OCI-LY3 (cell line): ENCODE data around the gene MTOR.
"Not testable (repeated sequence)": the region's sequence is repeated elsewhere in the genome, so short reads cannot be mapped to it uniquely, and the experiment has no call there.

ENCODE experiments used
- H2AFZ ChIP-seq: fragments of 200-600, 300-600 bp; shearing (Covaris generic); 2 replicates; pipeline ENCODE4 v1.6.0; 2014; ENCODE audit warnings: antibody characterized with exemption, low read depth, low read length
- H3K27ac ChIP-seq: fragments of 200-600, 300-600 bp; sonication (generic); 2 replicates; pipeline ENCODE4 v1.5.1; 2014; ENCODE audit warnings: mild to moderate bottlenecking, low read length, moderate library complexity, mixed read lengths
- H3K27me3 ChIP-seq: fragments of 200-600, 300-600 bp; sonication (generic); 2 replicates; pipeline ENCODE4 v1.6.1; 2014; ENCODE audit warnings: low read depth, low read length, mixed read lengths
- H3K36me3 ChIP-seq: fragments of 200-600, 300-600 bp; sonication (generic); replicated peaks from 2 replicates; pipeline ENCODE3; 2014; ENCODE audit warnings: low read depth, low read length, mixed read lengths
- H3K4me1 ChIP-seq: fragments of 300-600, 200-600 bp; sonication (generic); 2 replicates; pipeline ENCODE4 v1.6.1; 2014; ENCODE audit warnings: low read length, mixed read lengths
- H3K4me2 ChIP-seq: fragments of 200-600, 300-600 bp; sonication (generic); 2 replicates; pipeline ENCODE4 v1.6.1; 2014; ENCODE audit warnings: low read length, mixed read lengths
- H3K4me3 ChIP-seq: fragments of 300-600, 200-600 bp; sonication (generic); 2 replicates; pipeline ENCODE4 v1.5.1; 2014; ENCODE audit warnings: antibody characterized with exemption, mild to moderate bottlenecking, low read length, moderate library complexity
- H3K79me2 ChIP-seq: fragments of 300-600, 200-600 bp; shearing (Covaris generic); 2 replicates; pipeline ENCODE4 v1.6.1; 2014; ENCODE audit warnings: mild to moderate bottlenecking, low read length, mixed read lengths
- H3K9ac ChIP-seq: fragments of 300-600, 200-600 bp; shearing (Covaris generic); 2 replicates; pipeline ENCODE4 v1.6.0; 2014; ENCODE audit warnings: mild to moderate bottlenecking, low read length, moderate library complexity
- H3K9me3 ChIP-seq: fragments of 200-600, 300-600 bp; shearing (Covaris generic); 2 replicates; pipeline ENCODE4 v1.6.1; 2014; ENCODE audit warnings: low read length, mixed read lengths; ENCODE audit not compliant: insufficient read depth
- H4K20me1 ChIP-seq: fragments of 200-600, 300-600 bp; sonication (generic); 2 replicates; pipeline ENCODE4 v1.6.1; 2016; ENCODE audit warnings: low read length, mixed read lengths; ENCODE audit not compliant: insufficient read depth
- EZH2phosphoT487 ChIP-seq: fragments of 200-600 bp; shearing (Covaris generic); IDR thresholded peaks from 2 replicates; pipeline ENCODE4 v1.6.1; 2018; ENCODE audit warnings: antibody characterized with exemption, mixed run types, low read depth
- TF ChIP-seq, protein P1 (sequence below): fragments of 200-600, 300-600 bp; sonication (generic); IDR thresholded peaks from 2 replicates; pipeline ENCODE4 v1.5.1; 2014; ENCODE audit warnings: antibody characterized with exemption, low read length, low read depth

MTOR gene

DNA sequence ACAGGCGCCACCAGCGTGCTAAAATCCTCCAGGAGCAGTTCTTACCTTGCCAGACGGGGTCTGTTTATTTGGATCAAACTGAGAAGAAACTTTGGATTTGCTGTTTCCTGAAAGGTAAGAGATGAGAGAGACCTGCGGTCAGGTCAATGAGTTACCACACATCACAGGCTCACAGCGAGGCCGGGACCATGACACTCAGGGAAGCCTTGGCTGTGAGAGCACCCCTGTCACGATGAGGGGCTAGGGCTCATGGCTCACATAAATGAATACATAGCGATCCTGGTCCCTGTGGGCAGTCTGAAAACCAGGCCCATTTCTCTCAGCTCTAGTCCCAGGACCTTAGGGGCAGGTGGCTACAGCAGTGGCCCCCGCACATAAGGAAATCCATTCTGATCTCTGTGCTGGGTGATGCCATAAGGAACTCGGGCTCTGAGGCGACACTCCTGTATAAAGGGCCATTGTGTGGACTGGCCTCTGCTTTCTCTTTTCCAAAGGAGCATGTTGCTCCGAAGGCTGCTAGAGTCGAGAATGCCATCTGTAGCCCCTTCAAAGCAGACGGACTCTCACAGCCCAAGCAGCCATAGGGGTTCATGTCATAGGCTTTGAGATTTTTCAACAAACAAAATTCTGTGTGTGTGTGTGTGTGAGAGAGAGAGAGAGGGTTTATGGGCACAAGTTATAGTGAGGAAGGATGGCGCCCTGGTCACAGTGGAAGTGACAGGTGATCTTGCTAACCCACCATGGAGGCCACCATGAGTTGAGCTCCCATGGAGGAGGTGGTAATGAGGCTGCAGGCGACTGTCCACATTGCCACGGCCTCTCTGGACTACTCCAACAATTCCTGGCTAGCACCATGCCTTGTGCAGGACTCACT lies 193.5 kb downstream of the MTOR start:
- Histone ChIP-seq H3K79me2 (no peaks in the 10 kb centered on the region), H4K20me1 (peaks cover 24% of the 10 kb centered on the region), H3K9ac (no peak overlapping the region), H3K4me2 (no peak overlapping the region), H3K4me1 (peaks cover 21% of the 10 kb centered on the region), H3K36me3 (peaks cover 48% of the 10 kb centered on the region), H3K9me3 (no peaks in the 10 kb centered on the region), H3K27me3 (no peaks in the 10 kb centered on the region), H3K4me3 (no peak overlapping the region), H3K27ac (no peak overlapping the region), H2AFZ (no peak overlapping the region)
- no peak for TF ChIP-seq EZH2phosphoT487
- TF ChIP-seq, protein P1, sequence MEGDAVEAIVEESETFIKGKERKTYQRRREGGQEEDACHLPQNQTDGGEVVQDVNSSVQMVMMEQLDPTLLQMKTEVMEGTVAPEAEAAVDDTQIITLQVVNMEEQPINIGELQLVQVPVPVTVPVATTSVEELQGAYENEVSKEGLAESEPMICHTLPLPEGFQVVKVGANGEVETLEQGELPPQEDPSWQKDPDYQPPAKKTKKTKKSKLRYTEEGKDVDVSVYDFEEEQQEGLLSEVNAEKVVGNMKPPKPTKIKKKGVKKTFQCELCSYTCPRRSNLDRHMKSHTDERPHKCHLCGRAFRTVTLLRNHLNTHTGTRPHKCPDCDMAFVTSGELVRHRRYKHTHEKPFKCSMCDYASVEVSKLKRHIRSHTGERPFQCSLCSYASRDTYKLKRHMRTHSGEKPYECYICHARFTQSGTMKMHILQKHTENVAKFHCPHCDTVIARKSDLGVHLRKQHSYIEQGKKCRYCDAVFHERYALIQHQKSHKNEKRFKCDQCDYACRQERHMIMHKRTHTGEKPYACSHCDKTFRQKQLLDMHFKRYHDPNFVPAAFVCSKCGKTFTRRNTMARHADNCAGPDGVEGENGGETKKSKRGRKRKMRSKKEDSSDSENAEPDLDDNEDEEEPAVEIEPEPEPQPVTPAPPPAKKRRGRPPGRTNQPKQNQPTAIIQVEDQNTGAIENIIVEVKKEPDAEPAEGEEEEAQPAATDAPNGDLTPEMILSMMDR = no peak

DNA sequence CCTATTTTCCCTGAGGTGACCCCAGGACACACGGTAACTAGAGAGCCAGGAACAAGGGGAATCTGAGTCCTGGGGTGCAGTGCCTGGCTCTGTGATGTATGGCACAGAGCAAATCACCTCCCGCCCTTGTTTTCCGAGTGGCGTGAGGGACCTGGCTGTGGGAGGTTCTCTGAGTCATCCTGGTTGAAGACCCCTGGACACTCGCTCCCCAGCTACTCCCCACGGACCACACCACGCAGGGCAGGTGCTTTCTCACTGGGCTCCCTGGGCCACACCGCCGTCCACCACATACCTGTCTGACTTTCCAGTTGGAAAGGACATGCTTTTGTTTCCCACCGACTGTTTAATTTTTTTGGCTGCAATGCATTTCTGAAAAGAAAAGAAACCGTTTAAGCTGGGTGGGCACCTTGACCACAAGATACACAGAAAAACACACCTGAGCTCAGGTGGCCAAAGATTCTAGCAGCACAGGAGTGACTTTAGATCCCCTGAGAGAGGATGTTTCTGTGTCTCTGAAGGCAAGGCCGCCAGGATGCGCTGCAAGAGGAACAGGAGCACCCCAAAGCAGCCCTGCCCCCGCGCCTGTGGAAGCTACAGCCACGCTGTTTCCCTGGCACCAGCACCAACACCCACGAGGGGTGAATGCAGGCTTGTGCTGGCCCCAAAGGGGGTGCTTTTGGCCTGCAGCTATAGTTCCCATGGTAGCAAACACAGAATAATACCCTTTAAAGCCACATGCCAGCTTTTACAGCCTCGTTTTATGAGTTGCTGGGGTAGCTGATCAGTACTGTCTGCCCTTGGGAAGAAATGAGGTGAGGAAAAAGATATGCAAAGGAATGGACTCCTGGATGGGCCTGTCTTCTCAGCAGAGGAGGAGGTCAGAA lies 194.4 kb downstream of the MTOR start:
- H3K9me3 ChIP-seq = no peaks in the 10 kb centered on the region
- H3K4me1 ChIP-seq = peaks cover 12% of the 10 kb centered on the region
- no peak overlapping the region for H3K4me2 ChIP-seq
- peaks cover 50% of the 10 kb centered on the region for H3K36me3 ChIP-seq
- TF ChIP-seq, protein P1 = no peak
- no peak for TF ChIP-seq EZH2phosphoT487
- no peak overlapping the region for H3K27ac ChIP-seq
- peaks cover 22% of the 10 kb centered on the region; the same call in 1 of the 2 replicates for H4K20me1 ChIP-seq
- H3K79me2 ChIP-seq = no peaks in the 10 kb centered on the region
- H3K9ac ChIP-seq = no peak overlapping the region
- H3K27me3 ChIP-seq = no peaks in the 10 kb centered on the region
- no peak overlapping the region for H2AFZ ChIP-seq
- no peak overlapping the region for H3K4me3 ChIP-seq

DNA sequence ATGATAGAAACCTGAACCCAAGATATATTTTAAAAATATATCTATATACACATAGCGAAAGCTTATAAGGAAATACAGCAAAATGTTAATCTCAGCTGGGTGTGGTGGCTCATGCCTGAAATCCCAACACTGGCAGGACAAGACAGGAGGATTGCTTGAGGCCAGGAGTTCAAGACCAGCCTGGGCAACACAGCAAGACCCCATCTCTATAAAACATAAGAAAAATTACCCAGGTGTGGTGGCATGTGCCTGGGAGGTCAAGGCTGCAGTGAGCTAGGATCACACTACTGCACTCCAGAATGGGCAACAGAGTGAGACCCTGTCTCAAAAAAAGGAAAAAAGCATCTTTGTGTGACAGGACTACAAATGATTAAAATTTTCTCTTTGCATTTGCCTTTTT lies 196.6 kb downstream of the MTOR start:
- Histone ChIP-seq H3K36me3 (peaks cover 32% of the 10 kb centered on the region), H3K4me1 (peaks cover 3% of the 10 kb centered on the region; the same call in 1 of the 2 replicates), H2AFZ (no peak overlapping the region), H3K4me3 (no peak overlapping the region), H3K79me2 (peaks cover 4% of the 10 kb centered on the region), H3K9ac (no peak overlapping the region), H3K27ac (no peak overlapping the region), H3K27me3 (no peaks in the 10 kb centered on the region), H3K9me3 (no peaks in the 10 kb centered on the region), H4K20me1 (peaks cover 4% of the 10 kb centered on the region; the same call in 1 of the 2 replicates), H3K4me2 (no peak overlapping the region)
- no peak for TF ChIP-seq EZH2phosphoT487
- TF ChIP-seq, protein P1 = no peak

DNA sequence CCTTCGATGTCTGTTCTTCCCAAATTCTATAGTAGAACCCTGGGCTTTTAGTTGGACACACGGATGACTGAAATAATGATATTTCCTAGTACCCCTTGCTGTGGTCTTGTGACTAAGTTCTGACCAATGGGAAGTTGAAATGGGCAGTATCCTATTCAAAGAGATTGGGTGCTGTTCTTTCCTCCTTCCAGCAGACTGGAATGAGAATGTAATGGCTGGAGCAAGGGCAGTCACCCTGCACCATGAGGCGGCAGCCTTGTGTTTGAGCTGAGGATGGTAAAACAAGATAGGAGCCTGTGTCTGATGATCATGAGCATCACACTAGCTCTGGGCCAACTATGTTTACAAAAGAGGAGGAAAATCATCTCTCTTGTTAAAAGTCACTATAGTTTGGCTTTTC lies 197.4 kb downstream of the MTOR start:
- TF ChIP-seq, protein P1 = no peak
- no peak for TF ChIP-seq EZH2phosphoT487
- peaks cover 26% of the 10 kb centered on the region for H3K36me3 ChIP-seq
- H3K9me3 ChIP-seq = no peaks in the 10 kb centered on the region
- H3K4me2 ChIP-seq = no peak overlapping the region
- peaks cover 11% of the 10 kb centered on the region for H3K79me2 ChIP-seq
- no peaks in the 10 kb centered on the region for H4K20me1 ChIP-seq
- H3K4me1 ChIP-seq = peaks cover 4% of the 10 kb centered on the region; the same call in 1 of the 2 replicates
- no peaks in the 10 kb centered on the region for H3K27me3 ChIP-seq
- H3K9ac ChIP-seq = no peak overlapping the region
- no peak overlapping the region for H3K27ac ChIP-seq
- no peak overlapping the region for H3K4me3 ChIP-seq
- no peak overlapping the region for H2AFZ ChIP-seq

DNA sequence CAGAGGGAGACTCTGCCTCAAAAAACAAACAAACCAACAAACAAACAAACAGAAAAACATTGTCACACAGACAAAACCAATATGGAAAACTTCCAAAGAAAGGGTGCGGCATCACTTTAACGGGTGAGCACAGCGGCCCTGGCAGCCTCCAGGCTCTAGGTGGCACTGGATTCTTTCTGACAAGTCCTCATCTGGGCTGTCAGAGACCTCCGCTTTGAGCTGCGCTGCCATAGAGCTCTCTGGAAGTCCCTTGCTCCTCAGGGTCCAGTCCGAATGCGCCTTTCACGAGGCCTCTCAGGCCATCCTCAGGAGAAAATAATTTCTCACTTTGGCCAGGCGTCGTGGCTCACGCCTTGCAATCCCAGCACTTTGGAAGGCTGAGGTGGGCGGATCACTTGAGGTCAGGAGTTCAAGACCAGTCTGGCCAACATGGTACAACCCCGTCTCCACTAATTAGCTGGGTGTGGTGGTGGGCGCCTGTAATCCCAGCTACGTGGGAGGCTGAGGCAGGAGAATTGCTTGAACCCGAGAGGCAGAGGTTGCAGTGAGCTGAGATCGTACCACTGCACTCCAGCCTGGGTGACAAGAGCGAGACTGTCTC lies 198.3 kb downstream of the MTOR start:
- H3K36me3 ChIP-seq = peaks cover 22% of the 10 kb centered on the region

More for the DNA sequence above, 198.3 kb downstream of the MTOR start:
- H2AFZ ChIP-seq, H3K4me3 ChIP-seq, H3K27me3 ChIP-seq, H3K4me2 ChIP-seq, H3K9me3 ChIP-seq, H4K20me1 ChIP-seq, H3K4me1 ChIP-seq, H3K27ac ChIP-seq, H3K9ac ChIP-seq: not testable (repeated sequence)
- peaks cover 18% of the 10 kb centered on the region for H3K79me2 ChIP-seq
